ENCODE measurements around the gene PTPRA.

- TF ChIP-seq TCF7 (IDR thresholded peaks at IDR 0.05; ENCODE audit: low read depth), result no peak
- TF ChIP-seq CTCF (CRISPR knock-in tag; IDR thresholded peaks at IDR 0.05), result no peak
- TF ChIP-seq, protein P1, sequence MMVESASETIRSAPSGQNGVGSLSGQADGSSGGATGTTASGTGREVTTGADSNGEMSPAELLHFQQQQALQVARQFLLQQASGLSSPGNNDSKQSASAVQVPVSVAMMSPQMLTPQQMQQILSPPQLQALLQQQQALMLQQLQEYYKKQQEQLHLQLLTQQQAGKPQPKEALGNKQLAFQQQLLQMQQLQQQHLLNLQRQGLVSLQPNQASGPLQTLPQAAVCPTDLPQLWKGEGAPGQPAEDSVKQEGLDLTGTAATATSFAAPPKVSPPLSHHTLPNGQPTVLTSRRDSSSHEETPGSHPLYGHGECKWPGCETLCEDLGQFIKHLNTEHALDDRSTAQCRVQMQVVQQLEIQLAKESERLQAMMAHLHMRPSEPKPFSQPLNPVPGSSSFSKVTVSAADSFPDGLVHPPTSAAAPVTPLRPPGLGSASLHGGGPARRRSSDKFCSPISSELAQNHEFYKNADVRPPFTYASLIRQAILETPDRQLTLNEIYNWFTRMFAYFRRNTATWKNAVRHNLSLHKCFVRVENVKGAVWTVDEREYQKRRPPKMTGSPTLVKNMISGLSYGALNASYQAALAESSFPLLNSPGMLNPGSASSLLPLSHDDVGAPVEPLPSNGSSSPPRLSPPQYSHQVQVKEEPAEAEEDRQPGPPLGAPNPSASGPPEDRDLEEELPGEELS (CRISPR knock-in tag; IDR thresholded peaks at IDR 0.05), result no peak
- TF ChIP-seq SRSF9 (IDR thresholded peaks at IDR 0.05; ENCODE audit: borderline replicate concordance, insufficient read depth, low read depth, low read length, poor library complexity, severe bottlenecking), result no peak
- TF ChIP-seq ZNF766 (CRISPR knock-in tag; IDR thresholded peaks at IDR 0.05; ENCODE audit: borderline replicate concordance), result no peak
- TF ChIP-seq PRMT3 (CRISPR knock-in tag; IDR thresholded peaks at IDR 0.05; ENCODE audit: borderline replicate concordance, low read depth), result peak; percentile 92; the same call in 1 of the 2 replicates
- TF ChIP-seq PREB (CRISPR knock-in tag; IDR thresholded peaks at IDR 0.05), result no peak
- TF ChIP-seq SIN3B (IDR thresholded peaks at IDR 0.05; ENCODE audit: low read length), result no peak
Observed at GRCh38 chr20:2871661-2872458, 1.4 kb upstream of the PTPRA start.
